Skeletal muscle tissue (tissue), 4 donors: ENCODE measurements around the gene PBX1. TPM values are rescaled to one million over a fixed set of nuclear protein-coding genes. Genes with fewer than 3 reads are reported as not detected.
"Not testable (repeated sequence)": the region's sequence is repeated elsewhere in the genome, so short reads cannot be mapped to it uniquely, and the experiment has no call there.

Source experiments
- H3K27ac ChIP-seq: one replicate; pipeline ENCODE4 v1.7.0; 2013; ENCODE audit warnings: mild to moderate bottlenecking, low read depth, low read length, inconsistent platforms
- H3K27me3 ChIP-seq, 3 donors: one replicate each; pipeline ENCODE4 v1.7.0; 2013; ENCODE audit warnings: low read length in 3 of 3; ENCODE audit not compliant: control insufficient read depth in 3 of 3, insufficient read depth in 3 of 3
- H3K36me3 ChIP-seq, 3 donors: one replicate each; pipeline ENCODE4 v1.7.0; 2013; ENCODE audit warnings: low read length in 3 of 3; ENCODE audit not compliant: control insufficient read depth in 3 of 3, insufficient read depth in 3 of 3
- H3K4me1 ChIP-seq, 3 donors: one replicate each; pipeline ENCODE4 v1.7.0; 2013; ENCODE audit warnings: low read length in 3 of 3, mild to moderate bottlenecking in 3 of 3; ENCODE audit not compliant: control insufficient read depth in 3 of 3, insufficient read depth in 3 of 3
- H3K4me3 ChIP-seq, 3 donors: one replicate each; pipeline ENCODE4 v1.7.0; 2013; ENCODE audit warnings: low read length in 3 of 3
- H3K9ac ChIP-seq, 3 donors: one replicate each; pipeline ENCODE4 v1.7.0; 2013; ENCODE audit warnings: low read length in 3 of 3, mild to moderate bottlenecking in 3 of 3, moderate library complexity in 2 of 3, low read depth in 1 of 3
- H3K9me3 ChIP-seq, 3 donors: one replicate each; pipeline ENCODE4 v1.7.0; 2013; ENCODE audit warnings: low read length in 3 of 3; ENCODE audit not compliant: control insufficient read depth in 3 of 3
- total RNA-seq: library from RNA; depleted of rRNA; stranded (reverse); fragments of >200 nt; gene quantifications from one replicate; pipeline ENCODE4 v1.2.3, GENCODE V29; 2014
- donor health status: Osteomylitis.

The PBX1 gene
- total RNA-seq, 1 donor from 2014 or later = 53.2 TPM

GRCh38 chr1:164534863-164535610 lies 23.9 kb upstream of the PBX1 start:
- Histone ChIP-seq H3K4me1 (no peaks in the 10 kb centered on the region), H3K27ac (no peak overlapping the region), H3K36me3 (no peaks in the 10 kb centered on the region)

GRCh38 chr1:164552463-164552988 lies 6.5 kb upstream of the PBX1 start:
- not testable (repeated sequence) for H3K27me3 ChIP-seq, H3K9me3 ChIP-seq, H3K4me1 ChIP-seq, H3K4me3 ChIP-seq, H3K9ac ChIP-seq, H3K36me3 ChIP-seq, H3K27ac ChIP-seq

More at GRCh38 chr1:164534863-164535610, 23.9 kb upstream of the PBX1 start:
- no peak overlapping the region for H3K9ac ChIP-seq
- H3K27me3 ChIP-seq = no peaks in the 10 kb centered on the region
- no peak overlapping the region for H3K4me3 ChIP-seq
- H3K9me3 ChIP-seq = no peaks in the 10 kb centered on the region

GRCh38 chr1:164557270-164557669 lies 1.7 kb upstream of the PBX1 start:
- no peak overlapping the region for H3K27ac ChIP-seq
- H3K4me3 ChIP-seq = no peak overlapping the region
- peaks cover 0 to 9% (median 0%) of the 10 kb centered on the region in 3 donors for H3K4me1 ChIP-seq
- H3K9ac ChIP-seq = no peak overlapping the region
- H3K9me3 ChIP-seq = no peaks in the 10 kb centered on the region
- no peaks in the 10 kb centered on the region for H3K36me3 ChIP-seq
- no peaks in the 10 kb centered on the region for H3K27me3 ChIP-seq

- Histone ChIP-seq H3K9me3 (no peaks in the 10 kb centered on the region), H3K9ac (peak overlapping the region; percentile 80 to 86 (median 85)), H3K4me3 (peak overlapping the region; percentile 71 to 94 (median 79)), H3K27ac (peak overlapping the region; percentile 78), H3K36me3 (no peaks in the 10 kb centered on the region), H3K27me3 (no peaks in the 10 kb centered on the region), H3K4me1 (peaks cover 0 to 14% (median 0%) of the 10 kb centered on the region in 3 donors)
Observed at GRCh38 chr1:164559342-164560051, 513 bp downstream of the PBX1 start.

GRCh38 chr1:164560121-164560541 lies 1.1 kb downstream of the PBX1 start:
- H3K4me3 ChIP-seq = peak overlapping the region; percentile 71 to 94 (median 79)
- no peaks in the 10 kb centered on the region for H3K9me3 ChIP-seq
- H3K4me1 ChIP-seq = peaks cover 0 to 16% (median 0%) of the 10 kb centered on the region in 3 donors
- peak overlapping the region; percentile 78 for H3K27ac ChIP-seq
- H3K36me3 ChIP-seq = no peaks in the 10 kb centered on the region
- no peaks in the 10 kb centered on the region for H3K27me3 ChIP-seq
- peak overlapping the region; percentile 80 to 86 (median 85) for H3K9ac ChIP-seq

- Histone ChIP-seq H3K9me3 (no peaks in the 10 kb centered on the region), H3K9ac (peak overlapping the region; percentile 80 to 86 (median 85)), H3K27ac (peak overlapping the region; percentile 78), H3K36me3 (no peaks in the 10 kb centered on the region), H3K4me1 (peaks cover 0 to 19% (median 2%) of the 10 kb centered on the region in 3 donors), H3K27me3 (no peaks in the 10 kb centered on the region), H3K4me3 (peak overlapping the region; percentile 71 to 94 (median 79))
Observed at GRCh38 chr1:164560556-164560955, 1.6 kb downstream of the PBX1 start.

- Histone ChIP-seq H3K9ac (peak overlapping the region; percentile 80 to 86 (median 85)), H3K4me1 (peaks cover 0 to 21% (median 2%) of the 10 kb centered on the region in 3 donors), H3K36me3 (no peaks in the 10 kb centered on the region), H3K27me3 (no peaks in the 10 kb centered on the region), H3K9me3 (no peaks in the 10 kb centered on the region), H3K4me3 (peak overlapping the region; percentile 71 to 94 (median 79)), H3K27ac (peak overlapping the region; percentile 78)
Observed at GRCh38 chr1:164561007-164561406, 2.0 kb downstream of the PBX1 start.

GRCh38 chr1:164561472-164561871 lies 2.5 kb downstream of the PBX1 start:
- Histone ChIP-seq H3K36me3 (no peaks in the 10 kb centered on the region), H3K27ac (peak overlapping the region; percentile 78), H3K27me3 (no peaks in the 10 kb centered on the region), H3K4me3 (peak overlapping the region; percentile 71 to 94 (median 79)), H3K9me3 (no peaks in the 10 kb centered on the region), H3K4me1 (peaks cover 0 to 21% (median 2%) of the 10 kb centered on the region in 3 donors), H3K9ac (peak overlapping the region; percentile 80 to 86 (median 85))

GRCh38 chr1:164562061-164562460 lies 3.1 kb downstream of the PBX1 start:
- no peaks in the 10 kb centered on the region for H3K36me3 ChIP-seq
- H3K9ac ChIP-seq = peak overlapping the region; percentile 76 to 85 (median 80)
- H3K4me3 ChIP-seq = peak overlapping the region; percentile 71 to 94 (median 79)
- no peaks in the 10 kb centered on the region for H3K9me3 ChIP-seq
- H3K27me3 ChIP-seq = no peaks in the 10 kb centered on the region
- H3K4me1 ChIP-seq = peaks cover 0 to 21% (median 2%) of the 10 kb centered on the region in 3 donors
- H3K27ac ChIP-seq = peak overlapping the region; percentile 63
